Keratinocyte (primary cell): ENCODE data around the gene KHDC4.

Experiments used
- EZH2 ChIP-seq: IDR thresholded peaks from one replicate; pipeline ENCODE4 v1.6.1; 2012; ENCODE audit warnings: inconsistent platforms, mild to moderate bottlenecking, low read length, moderate library complexity
- TF ChIP-seq, protein P1 (sequence below), 3 experiments: IDR thresholded peaks in 1 of 3; conservative IDR thresholded peaks in 1 of 3; optimal IDR thresholded peaks in 1 of 3; 2 replicates in 2 of 3; 3 replicates in 1 of 3; pipeline versions ENCODE3 to v1.5.1; 2011; ENCODE audit warnings: low read length in 3 of 3, mild to moderate bottlenecking in 3 of 3, moderate library complexity in 2 of 3, control low read depth in 1 of 3, inconsistent platforms in 1 of 3; ENCODE audit not compliant: insufficient read depth in 2 of 3; ENCODE audit errors: extremely low read depth in 1 of 3

DNA sequence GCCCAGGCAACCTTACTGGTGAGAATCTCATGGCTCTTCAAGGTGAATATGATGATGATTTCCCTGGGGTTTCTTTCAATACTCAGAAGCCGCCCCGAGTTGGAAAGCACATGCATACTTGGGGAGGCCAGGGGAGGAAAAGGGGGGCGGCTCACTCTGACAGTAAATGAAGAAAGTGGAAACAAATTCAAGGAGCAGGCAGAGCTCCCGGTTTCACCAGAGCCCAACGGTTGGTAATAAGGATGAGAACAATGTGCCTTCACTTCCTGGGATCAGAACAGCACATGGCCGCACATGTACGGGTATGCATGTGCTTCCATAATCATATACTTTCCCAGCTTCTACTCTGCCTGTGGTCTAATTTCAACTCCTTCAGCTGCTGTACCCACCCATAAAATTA lies 47.9 kb upstream of the KHDC4 start:
- TF ChIP-seq, protein P1, sequence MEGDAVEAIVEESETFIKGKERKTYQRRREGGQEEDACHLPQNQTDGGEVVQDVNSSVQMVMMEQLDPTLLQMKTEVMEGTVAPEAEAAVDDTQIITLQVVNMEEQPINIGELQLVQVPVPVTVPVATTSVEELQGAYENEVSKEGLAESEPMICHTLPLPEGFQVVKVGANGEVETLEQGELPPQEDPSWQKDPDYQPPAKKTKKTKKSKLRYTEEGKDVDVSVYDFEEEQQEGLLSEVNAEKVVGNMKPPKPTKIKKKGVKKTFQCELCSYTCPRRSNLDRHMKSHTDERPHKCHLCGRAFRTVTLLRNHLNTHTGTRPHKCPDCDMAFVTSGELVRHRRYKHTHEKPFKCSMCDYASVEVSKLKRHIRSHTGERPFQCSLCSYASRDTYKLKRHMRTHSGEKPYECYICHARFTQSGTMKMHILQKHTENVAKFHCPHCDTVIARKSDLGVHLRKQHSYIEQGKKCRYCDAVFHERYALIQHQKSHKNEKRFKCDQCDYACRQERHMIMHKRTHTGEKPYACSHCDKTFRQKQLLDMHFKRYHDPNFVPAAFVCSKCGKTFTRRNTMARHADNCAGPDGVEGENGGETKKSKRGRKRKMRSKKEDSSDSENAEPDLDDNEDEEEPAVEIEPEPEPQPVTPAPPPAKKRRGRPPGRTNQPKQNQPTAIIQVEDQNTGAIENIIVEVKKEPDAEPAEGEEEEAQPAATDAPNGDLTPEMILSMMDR (optimal IDR thresholded peaks at IDR 0.05 in 1 of 3, IDR thresholded peaks at IDR 0.05 in 1 of 3, conservative IDR thresholded peaks at IDR 0.05 in 1 of 3; ENCODE audit: extremely low read depth in 1 of 3, insufficient read depth in 2 of 3, low read length in 3 of 3) = no peak
- no peak for TF ChIP-seq EZH2
